ENCODE measurements around the gene NETO1.

The NETO1 gene, protein sequence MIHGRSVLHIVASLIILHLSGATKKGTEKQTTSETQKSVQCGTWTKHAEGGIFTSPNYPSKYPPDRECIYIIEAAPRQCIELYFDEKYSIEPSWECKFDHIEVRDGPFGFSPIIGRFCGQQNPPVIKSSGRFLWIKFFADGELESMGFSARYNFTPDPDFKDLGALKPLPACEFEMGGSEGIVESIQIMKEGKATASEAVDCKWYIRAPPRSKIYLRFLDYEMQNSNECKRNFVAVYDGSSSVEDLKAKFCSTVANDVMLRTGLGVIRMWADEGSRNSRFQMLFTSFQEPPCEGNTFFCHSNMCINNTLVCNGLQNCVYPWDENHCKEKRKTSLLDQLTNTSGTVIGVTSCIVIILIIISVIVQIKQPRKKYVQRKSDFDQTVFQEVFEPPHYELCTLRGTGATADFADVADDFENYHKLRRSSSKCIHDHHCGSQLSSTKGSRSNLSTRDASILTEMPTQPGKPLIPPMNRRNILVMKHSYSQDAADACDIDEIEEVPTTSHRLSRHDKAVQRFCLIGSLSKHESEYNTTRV

GRCh38 chr18:72867746-72868584 lies at the start of gene NETO1:
Gene NETO1, minus strand, starts transcription at chr18:72867987. Its CDS starts 696 bp downstream, at chr18:72867291.
- DNase-seq = no peak

- no peak for DNase-seq
Observed at GRCh38 chr18:72910045-72910444, 42.3 kb upstream of the NETO1 start.

GRCh38 chr18:72908181-72908580 lies 40.4 kb upstream of the NETO1 start:
- DNase-seq = no peak

GRCh38 chr18:72903033-72903432 lies 35.2 kb upstream of the NETO1 start:
- no peak for DNase-seq

- no peak for DNase-seq
Observed at GRCh38 chr18:72899338-72899737, 31.6 kb upstream of the NETO1 start.

GRCh38 chr18:72898870-72899269 lies 31.1 kb upstream of the NETO1 start:
- no peak for DNase-seq

DNA sequence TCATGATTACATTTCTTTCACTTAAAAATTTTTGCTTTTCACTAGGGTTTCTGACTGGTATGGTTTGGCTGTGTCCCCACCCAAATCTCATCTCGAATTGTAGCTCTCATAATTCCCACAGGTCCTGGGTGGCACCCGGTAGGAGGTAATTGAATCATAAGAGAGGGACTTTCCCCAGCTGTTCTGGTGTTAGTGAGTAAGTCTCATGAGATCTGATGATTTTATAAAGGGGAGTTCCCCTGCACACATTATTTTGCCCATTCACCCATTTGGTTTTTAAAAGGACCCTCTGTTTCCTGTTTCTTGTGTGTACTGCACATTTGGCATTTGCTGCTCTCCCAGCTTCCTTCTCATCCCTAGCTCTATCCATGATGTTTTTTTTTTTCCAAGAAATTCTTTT lies 27.8 kb upstream of the NETO1 start:
- DNase-seq = no peak

- DNase-seq = no peak
Observed at GRCh38 chr18:72878561-72878960, 10.8 kb upstream of the NETO1 start.

- no peak for DNase-seq
Observed at GRCh38 chr18:72878143-72878542, 10.4 kb upstream of the NETO1 start.

DNA sequence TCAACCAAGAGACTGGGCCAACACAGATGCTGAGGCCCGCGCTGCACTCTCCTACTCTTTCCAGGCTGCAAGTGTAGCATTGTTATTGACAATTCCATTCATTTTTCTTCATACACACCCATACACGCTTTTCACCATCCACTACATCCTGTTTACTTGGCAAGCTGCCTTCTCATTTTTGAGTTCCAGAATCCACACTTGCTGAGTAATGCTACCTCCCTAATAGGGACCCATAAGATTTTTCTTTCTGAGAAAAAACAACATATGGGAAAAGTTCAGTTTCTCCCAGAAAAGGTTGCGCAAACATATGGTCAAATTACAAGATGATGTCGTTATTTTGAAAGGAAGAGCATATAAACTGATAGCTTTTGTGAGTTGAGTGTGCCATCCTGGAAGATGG lies 3.3 kb upstream of the NETO1 start:
- DNase-seq = peak; percentile 15

GRCh38 chr18:72869226-72870185 lies 1.7 kb upstream of the NETO1 start:
- DNase-seq = no peak

- DNase-seq = no peak
Observed at GRCh38 chr18:72868585-72869225, 918 bp upstream of the NETO1 start.

DNA sequence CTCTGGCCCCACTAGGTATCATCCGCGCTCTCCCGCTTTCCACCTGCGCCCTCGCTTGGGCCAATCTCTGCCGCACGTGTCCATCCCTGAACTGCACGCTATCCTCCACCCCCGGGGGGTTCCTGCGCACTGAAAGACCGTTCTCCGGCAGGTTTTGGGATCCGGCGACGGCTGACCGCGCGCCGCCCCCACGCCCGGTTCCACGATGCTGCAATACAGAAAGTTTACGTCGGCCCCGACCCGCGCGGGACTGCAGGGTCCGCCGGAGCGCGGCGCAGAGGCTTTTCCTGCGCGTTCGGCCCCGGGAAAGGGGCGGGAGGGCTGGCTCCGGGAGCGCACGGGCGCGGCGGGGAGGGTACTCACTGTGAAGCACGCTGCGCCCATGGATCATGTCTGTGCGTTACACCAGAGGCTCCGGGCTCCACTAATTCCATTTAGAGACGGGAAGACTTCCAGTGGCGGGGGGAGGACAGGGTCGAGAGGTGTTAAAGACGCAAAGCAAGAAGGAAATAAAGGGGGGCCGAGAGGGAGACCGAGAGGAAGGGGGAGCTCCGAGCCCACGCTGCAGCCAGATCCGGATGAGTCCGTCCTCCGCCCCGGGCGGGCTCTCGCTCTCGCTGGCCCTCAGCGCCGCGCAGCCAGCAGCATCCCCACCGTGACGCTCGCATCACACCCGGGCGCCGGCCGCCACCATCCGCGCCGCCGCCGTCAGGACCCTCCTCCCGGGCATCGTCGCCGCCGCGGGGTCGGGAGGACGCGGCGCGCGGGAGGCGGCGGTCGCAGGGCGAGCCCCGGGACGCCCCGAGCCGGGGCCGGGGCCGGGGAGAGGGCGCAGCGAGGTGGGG lies 664 bp downstream of the NETO1 start:
- DNase-seq = no peak

- DNase-seq = no peak
Observed at GRCh38 chr18:72866442-72866900, 1.3 kb downstream of the NETO1 start.

DNA sequence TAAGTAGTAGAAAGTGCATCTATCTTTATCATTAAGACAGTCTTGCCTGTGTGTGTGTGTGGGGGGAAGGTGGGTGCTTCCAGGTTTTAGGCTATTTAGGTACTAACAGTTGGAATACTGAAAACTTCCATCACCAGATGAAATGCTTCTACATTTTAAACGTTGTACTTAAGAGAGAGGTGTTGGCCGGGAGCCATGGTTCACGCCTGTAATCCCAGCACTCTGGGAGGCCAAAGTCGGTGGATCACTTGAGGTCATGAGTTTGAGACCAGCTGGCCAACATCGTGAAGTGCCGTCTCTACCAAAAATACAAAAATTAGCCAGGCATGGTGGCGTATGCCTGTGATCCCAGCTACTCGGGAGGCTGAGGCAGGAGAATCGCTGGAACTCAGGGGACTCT lies 4.0 kb downstream of the NETO1 start:
- DNase-seq = no peak

DNA sequence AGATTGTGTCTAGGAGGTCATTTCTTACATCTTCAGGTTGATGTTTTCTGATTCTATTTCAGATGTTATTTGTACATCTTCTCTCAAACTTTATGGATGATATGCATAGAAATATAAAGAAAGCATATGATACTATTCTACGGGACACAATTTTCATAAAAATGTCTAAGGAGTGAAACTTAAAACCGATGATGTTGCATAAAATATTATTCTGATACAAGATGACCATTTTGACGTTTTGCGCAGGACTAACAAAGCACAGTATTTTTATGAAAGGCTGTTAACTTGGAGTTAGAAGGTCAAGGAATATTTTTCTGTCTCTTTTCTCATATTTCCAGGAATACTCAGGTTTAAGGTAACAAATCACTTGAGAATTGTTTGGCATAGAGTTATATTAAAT lies 8.7 kb downstream of the NETO1 start:
- DNase-seq = no peak

- DNase-seq = no peak
Observed at GRCh38 chr18:72849671-72850070, 18.1 kb downstream of the NETO1 start.

GRCh38 chr18:72848503-72849237 lies 19.1 kb downstream of the NETO1 start:
- no peak for DNase-seq

DNA sequence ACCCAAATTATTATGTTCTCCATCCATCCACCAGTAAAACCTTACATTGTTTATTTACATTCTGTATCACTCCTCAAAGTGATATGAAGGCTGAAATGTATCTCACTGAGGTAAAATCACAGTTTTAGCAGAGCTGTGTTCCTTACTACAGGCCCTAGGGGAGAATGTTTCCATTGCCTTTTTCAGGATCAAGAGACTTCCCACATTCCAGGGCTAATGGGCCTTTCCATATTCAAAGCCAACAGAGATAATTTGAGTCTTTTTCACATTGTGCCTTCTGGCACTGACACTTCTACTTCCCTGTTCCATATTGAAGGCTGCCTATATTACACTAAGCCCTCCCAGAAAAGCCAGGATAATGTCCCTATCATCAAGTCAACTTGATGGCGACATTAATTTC lies 20.0 kb downstream of the NETO1 start:
- no peak for DNase-seq

All from fibroblast of skin of right biceps (primary cell).